Measurements from ENCODE around the gene TAAR1. TPM values are rescaled to one million over a fixed set of nuclear protein-coding genes. Genes with fewer than 3 reads are reported as not detected.
"Not testable (repeated sequence)": the region's sequence is repeated elsewhere in the genome, so short reads cannot be mapped to it uniquely, and the experiment has no call there.

TAAR1 gene
- total RNA-seq, 1 donor from 2014 or later = not detected

DNA sequence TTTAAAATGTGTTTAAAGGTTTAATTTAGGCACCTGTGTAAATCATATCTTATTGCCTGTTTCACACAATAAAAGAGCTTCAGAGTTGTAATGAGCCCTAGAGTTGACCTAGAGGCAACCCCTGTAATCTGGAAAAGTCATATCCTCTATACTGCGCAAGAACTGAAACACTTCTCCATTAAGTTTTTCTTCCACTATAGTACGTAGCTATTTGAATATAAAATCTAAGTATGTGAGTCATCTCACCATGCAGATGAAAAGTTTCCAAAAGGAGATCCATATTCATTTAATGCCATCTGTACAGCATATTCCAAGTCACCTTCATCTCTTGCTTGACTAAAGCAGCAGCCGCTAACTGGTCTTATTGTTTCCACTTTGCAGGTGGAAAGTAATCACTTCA lies 26.0 kb upstream of the TAAR1 start:
- Histone ChIP-seq H3K4me1 (no peaks in the 10 kb centered on the region), H3K27ac (no peak overlapping the region), H3K36me3 (no peaks in the 10 kb centered on the region), H3K27me3 (no peaks in the 10 kb centered on the region), H3K9me3 (no peaks in the 10 kb centered on the region), H3K4me3 (no peak overlapping the region)
- TF ChIP-seq POLR2AphosphoS5 (IDR thresholded peaks at IDR 0.05; ENCODE audit: insufficient read depth in 1 of 2, low read depth in 1 of 2) (no peak), POLR2A (IDR thresholded peaks at IDR 0.05) (no peak)
- TF ChIP-seq, protein P1, sequence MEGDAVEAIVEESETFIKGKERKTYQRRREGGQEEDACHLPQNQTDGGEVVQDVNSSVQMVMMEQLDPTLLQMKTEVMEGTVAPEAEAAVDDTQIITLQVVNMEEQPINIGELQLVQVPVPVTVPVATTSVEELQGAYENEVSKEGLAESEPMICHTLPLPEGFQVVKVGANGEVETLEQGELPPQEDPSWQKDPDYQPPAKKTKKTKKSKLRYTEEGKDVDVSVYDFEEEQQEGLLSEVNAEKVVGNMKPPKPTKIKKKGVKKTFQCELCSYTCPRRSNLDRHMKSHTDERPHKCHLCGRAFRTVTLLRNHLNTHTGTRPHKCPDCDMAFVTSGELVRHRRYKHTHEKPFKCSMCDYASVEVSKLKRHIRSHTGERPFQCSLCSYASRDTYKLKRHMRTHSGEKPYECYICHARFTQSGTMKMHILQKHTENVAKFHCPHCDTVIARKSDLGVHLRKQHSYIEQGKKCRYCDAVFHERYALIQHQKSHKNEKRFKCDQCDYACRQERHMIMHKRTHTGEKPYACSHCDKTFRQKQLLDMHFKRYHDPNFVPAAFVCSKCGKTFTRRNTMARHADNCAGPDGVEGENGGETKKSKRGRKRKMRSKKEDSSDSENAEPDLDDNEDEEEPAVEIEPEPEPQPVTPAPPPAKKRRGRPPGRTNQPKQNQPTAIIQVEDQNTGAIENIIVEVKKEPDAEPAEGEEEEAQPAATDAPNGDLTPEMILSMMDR (IDR thresholded peaks at IDR 0.05) = no peak
- intact Hi-C loops (cut with DNase I) = no loop called here
- no peak for DNase-seq (ENCODE audit: extremely low spot score in 2 of 2)

DNA sequence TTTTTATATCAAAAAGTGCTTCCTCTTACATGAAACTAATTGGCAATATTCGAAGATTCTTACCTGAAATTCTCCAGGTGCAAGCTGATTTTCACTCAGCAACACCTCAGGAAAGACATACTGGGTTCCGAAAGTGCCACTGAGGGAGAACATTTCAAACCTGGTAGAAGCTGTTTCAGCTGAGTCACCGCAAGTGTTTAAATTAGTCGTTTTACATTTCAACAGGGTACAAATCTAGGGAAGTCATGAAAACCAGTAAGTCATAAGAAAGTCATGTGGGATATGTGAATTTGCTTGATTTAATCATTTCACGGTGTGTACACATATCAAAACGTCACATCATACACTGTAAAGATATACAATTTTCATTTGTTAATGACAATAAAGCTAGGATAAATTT lies 25.3 kb upstream of the TAAR1 start:
- H3K36me3 ChIP-seq = no peaks in the 10 kb centered on the region
- intact Hi-C loops (cut with DNase I) = no loop called here

DNA sequence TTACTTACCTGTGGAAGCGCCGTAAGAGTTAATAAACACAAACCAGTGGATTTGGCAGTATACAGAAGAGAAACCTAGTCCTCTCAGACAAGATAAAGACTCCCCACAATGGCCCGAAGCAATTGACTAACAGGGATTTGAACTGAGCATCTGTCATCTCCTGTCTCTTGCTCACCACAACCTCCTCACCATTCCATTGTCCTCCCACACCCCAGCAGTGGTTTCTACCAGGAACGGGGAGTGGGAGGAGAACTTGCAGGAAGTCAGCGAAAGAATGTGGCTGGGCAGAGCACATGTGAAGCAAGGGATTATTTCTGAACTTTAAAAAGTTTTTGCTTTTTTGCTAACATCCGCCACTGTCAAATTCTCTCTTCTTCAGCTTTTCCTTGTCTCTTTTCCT lies 24.6 kb upstream of the TAAR1 start:
- DNase-seq (ENCODE audit: extremely low spot score in 2 of 2) = no peak
- Histone ChIP-seq H3K36me3 (no peaks in the 10 kb centered on the region), H3K27me3 (no peaks in the 10 kb centered on the region), H3K27ac (no peak overlapping the region), H3K9me3 (no peaks in the 10 kb centered on the region), H3K4me3 (no peak overlapping the region), H3K4me1 (no peaks in the 10 kb centered on the region)
- TF ChIP-seq POLR2A (IDR thresholded peaks at IDR 0.05) = no peak
- no peak for TF ChIP-seq POLR2AphosphoS5 (IDR thresholded peaks at IDR 0.05; ENCODE audit: insufficient read depth in 1 of 2, low read depth in 1 of 2)
- TF ChIP-seq, protein P1 (IDR thresholded peaks at IDR 0.05) = no peak
- intact Hi-C loops (cut with DNase I) = no loop called here

More for the DNA sequence above, 25.3 kb upstream of the TAAR1 start:
- no peak overlapping the region for H3K27ac ChIP-seq
- no peak overlapping the region for H3K4me3 ChIP-seq
- H3K9me3 ChIP-seq = no peaks in the 10 kb centered on the region
- TF ChIP-seq POLR2A (IDR thresholded peaks at IDR 0.05) (no peak), POLR2AphosphoS5 (IDR thresholded peaks at IDR 0.05; ENCODE audit: insufficient read depth in 1 of 2, low read depth in 1 of 2) (no peak)
- TF ChIP-seq, protein P1 (IDR thresholded peaks at IDR 0.05) = no peak
- H3K4me1 ChIP-seq = no peaks in the 10 kb centered on the region
- no peak for DNase-seq (ENCODE audit: extremely low spot score in 2 of 2)
- H3K27me3 ChIP-seq = no peaks in the 10 kb centered on the region

DNA sequence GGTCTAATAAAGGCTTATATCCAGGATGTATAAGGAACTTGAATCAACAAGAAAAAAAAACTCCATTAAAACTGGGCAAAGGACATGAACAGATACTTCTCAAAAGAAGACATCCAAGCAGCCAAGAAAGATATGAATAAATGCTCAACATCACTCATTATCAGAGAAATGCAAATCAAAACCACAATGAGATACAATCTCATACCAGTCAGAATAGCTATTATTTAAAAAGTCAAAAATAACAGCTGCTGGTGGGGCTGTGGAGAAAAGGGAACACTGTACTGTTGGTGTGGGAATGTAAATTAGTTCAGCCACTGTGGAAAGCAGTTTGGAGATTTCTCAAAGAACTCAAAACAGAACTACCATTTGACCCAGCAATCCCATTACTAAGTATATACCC lies 20.1 kb upstream of the TAAR1 start:
- H3K4me1 ChIP-seq; H3K27me3 ChIP-seq; intact Hi-C loops (cut with DNase I); H3K9me3 ChIP-seq; H3K27ac ChIP-seq; H3K4me3 ChIP-seq; H3K36me3 ChIP-seq; DNase-seq (ENCODE audit: extremely low spot score in 2 of 2): not testable (repeated sequence)

DNA sequence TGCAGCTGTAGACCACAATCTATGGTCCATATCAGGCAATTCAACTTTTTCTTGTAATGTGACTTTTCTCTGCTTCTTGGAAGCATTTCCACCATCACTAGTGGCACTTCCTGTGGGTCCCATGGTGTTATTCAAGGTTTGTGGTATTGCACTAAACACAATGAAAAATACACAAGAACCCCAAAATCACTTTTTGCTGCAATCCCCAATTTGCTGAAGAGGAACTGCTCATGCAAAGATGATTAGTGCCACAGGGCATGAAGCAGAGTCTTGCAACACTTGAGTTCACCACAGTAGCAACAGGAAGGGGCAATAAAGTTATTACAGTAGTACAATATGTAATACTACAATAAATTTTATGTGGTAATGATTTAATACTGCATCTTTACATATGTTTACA lies 16.8 kb upstream of the TAAR1 start:
- H3K4me3 ChIP-seq = no peak overlapping the region
- no peaks in the 10 kb centered on the region for H3K4me1 ChIP-seq
- no peaks in the 10 kb centered on the region for H3K9me3 ChIP-seq
- no peak overlapping the region for H3K27ac ChIP-seq
- H3K36me3 ChIP-seq = no peaks in the 10 kb centered on the region
- TF ChIP-seq, protein P1 (IDR thresholded peaks at IDR 0.05) = no peak
- no peak for TF ChIP-seq POLR2AphosphoS5 (IDR thresholded peaks at IDR 0.05; ENCODE audit: insufficient read depth in 1 of 2, low read depth in 1 of 2)
- no peak for TF ChIP-seq POLR2A (IDR thresholded peaks at IDR 0.05)
- no peaks in the 10 kb centered on the region for H3K27me3 ChIP-seq
- intact Hi-C loops (cut with DNase I) = no loop called here
- DNase-seq (ENCODE audit: extremely low spot score in 2 of 2) = no peak

DNA sequence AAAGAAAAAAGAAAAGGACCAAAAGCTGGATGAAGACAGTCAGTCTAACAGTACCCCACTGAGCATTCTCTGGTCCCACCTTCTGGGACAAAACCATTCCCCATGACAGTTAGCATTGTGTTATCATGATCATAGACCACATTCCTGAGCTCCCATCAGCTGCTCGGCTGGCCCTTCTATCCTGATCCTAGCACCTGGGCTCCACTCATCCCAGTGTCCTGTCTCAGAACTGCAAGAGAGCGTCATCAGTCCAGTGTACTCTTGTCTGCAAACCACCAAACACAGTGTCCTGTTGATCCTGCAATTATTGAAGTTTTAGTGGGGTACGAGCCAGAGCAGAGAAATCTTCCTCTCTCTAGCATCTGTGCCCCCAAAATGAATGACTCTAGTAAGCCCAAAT lies 16.0 kb upstream of the TAAR1 start:
- DNase-seq (ENCODE audit: extremely low spot score in 2 of 2) = no peak
- Histone ChIP-seq H3K27me3 (no peaks in the 10 kb centered on the region), H3K36me3 (no peaks in the 10 kb centered on the region), H3K4me1 (no peaks in the 10 kb centered on the region), H3K9me3 (no peaks in the 10 kb centered on the region), H3K4me3 (no peak overlapping the region), H3K27ac (no peak overlapping the region)
- intact Hi-C loops (cut with DNase I) = no loop called here
- TF ChIP-seq POLR2AphosphoS5 (IDR thresholded peaks at IDR 0.05; ENCODE audit: insufficient read depth in 1 of 2, low read depth in 1 of 2) = no peak
- TF ChIP-seq, protein P1 (IDR thresholded peaks at IDR 0.05) = no peak
- TF ChIP-seq POLR2A (IDR thresholded peaks at IDR 0.05) = no peak
